HG03196 (cell line): ENCODE measurements around the gene HOXC9.

Experiments used
- ATAC-seq: cut with Tn5 transposase; IDR thresholded peaks from one replicate; pipeline ENCODE4 v1.9.1; 2021; ENCODE audit not compliant: unreplicated experiment

Gene HOXC9

DNA sequence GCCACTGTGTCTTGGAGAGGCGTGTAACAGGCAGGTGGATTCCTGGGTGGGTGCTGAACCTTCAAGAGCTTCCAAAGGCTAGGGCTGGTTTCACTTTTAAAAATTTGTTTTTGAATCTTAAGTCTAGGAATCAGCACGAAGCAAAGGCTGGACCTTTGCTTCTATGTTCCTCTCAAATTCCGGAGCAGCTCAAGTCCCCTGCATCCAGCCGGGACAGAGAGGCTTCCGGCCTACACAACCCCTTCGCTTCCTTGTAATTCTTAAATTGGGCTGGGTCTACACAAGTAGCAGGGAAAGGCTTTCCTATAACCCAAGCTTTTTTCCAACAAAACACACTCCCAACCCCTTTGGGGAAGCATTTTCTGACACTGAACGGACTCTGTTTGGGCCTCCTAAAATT, 37.0 kb upstream of the HOXC9 start:
- no peak for ATAC-seq

DNA sequence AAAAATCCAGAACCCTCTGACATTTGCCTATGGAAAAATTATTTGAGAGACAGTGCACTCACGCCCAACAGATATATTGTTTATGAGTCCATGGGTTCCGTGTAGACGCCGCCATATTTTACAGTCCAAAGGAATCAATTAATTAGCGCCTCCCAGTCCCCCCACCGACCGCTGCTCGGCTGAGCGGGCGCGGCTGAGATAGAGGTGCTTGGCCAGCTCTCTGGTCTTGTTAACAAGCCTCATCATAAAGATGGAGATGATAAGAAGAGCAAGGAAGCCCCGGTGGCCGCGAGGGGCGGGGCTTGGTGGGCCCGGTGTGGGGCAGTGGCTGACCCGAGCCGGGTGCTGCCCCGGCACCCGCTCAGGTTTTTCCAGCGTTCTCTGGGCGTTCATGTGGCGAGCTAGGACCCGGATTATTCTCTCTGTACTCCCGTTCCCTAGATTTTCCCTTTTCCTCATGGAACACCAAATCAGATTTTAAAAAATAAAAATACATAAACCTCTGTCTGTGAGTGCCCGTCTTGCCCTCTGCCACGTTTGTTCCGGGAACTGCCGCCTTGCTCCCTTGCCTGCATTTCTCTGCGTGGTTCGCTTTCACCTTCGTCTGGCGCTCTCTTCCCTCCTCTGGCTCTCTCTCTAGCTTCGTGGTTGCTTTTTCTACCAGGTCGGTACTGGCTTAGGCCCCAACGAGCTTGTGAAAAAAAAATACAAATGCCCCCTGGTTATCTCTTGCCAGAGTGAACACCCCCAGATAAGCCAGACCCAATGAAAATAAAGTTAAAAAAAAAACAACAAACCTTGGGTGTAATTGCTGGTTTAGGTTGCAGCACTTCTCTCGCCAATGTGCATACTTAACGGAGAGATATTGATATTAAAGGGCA, 36.3 kb upstream of the HOXC9 start:
- ATAC-seq = no peak

DNA sequence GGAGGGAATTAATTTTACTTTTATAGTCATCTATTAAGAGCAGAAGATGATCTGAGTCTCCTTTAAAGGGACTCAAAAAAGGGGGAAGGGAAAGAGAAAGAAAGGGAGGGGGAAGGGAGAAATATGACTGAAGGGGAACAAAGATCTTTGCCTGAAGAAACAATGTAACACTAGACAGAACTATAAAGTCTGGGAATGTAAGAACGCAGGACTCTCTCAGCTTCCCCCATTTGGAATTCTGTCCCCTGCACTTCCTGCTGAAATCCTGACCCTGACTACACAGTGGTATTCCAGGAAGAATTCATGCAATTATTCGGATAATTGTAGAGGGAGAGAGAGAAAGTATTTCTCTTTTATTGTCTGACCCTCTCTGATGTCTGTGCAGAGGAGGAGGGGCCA, 35.6 kb upstream of the HOXC9 start:
- no peak for ATAC-seq

DNA sequence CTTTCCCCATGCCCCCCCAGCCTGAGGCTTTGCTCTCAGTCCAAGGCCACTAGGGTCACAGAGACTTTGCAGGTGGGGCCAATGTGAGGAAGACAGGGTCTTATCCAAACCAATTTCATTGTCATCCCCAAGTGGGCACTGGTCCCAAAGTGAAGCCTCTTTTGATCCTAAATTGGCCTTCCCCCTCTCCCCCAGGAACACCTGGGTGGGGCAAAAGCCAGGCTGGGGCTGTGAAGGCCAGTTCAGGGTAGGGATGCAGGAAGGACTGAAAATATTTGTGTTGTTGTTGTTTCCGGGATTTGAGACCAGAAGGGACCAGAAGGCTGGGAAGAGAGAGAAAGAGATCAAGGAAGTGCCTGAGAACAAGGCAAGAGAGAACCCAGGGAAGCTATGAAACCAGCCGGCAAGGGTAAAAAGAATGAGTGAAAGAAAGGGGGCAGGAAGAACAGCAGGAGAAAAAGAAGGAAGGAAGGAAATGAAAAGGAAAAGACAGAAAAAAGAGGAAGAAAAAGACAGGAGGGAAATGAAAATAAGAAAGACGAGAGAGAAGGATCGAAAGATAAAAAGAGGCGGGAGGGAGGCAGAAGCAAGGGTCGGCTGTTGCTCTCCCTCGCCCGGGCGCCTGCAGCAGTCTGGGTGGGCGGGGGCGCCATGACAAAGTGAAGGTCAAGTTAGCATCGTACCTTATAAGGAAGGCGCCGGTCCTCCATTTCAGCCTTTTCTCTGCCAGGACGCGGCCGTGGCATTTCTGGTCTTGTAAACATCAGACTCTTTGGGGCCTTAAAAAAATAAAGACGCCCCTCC, 34.5 kb upstream of the HOXC9 start:
- ATAC-seq = no peak

DNA sequence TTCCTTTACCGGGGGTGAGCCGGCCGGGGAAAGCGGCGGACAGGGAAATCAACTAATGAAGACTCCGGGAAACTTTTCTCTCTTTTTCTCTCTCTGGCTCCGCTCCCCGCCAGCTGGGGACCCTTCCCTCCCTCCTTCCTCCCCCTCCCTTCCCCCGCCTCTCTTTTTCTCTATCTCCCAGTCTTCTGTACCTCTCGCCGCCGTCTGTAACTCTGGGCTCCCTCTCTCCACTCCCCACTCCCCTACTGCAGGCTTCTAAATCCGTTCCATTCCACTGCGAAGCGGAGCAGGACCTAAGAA, 33.9 kb upstream of the HOXC9 start:
- ATAC-seq = no peak

DNA sequence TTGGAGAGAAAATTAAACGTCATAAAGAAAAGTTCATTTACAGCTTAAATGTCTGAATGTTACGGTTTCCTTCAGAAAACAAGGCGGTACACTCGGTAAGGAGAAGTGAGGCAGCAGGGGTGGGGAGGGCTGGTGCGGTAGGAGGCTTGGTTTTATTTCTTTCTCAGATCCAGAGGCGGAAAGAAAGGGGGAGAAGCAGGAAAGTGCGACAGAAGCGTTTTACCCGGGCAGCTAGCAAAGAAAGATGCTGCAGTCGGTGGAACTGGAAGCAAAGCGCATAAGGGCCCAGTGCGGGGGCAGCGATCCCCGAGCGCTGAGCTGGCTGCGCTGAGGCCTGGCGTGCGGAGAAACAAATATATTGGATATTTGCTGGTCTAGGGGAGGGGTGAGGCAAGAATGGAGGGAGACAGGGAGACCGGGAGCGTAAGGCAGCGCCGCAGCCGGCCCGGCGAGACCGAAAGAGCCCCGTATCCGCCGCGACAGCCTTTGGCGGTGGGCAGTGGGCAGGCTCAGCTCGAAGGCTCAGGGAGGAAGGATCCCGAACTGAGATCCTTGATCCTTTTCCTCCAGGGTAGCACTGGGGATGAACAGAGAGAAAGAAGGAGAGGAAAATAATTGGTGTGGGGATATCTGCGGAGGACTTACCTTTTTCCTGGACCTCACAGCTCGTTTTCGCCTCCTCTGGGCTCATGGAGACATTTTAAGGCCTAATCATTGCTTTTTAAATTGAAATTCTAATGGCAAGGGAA, 33.4 kb upstream of the HOXC9 start:
- no peak for ATAC-seq

DNA sequence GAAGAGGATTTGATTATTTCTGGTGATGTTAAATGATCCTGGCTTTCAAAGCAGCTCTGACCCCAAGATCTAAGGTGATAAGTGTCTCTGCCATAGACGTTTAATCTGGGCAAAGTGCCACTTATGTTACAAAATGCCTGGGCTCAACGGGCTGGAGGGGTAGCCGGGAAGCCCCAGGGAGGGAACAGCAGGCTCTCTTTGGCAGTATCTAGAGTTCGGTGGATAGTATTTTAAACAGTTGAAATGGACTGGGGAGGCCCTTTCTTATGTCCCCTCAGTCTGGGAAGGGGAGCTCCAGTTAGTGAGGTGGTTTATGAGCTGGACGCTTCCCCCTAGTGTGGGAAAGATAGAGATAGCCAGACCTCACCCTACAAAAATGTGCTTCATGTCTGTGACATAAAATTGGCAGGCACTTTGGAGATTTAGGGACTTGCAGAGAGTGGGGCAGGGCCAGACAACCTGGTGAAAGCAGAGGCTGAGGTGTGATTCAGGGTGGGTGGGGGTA, 32.5 kb upstream of the HOXC9 start:
- no peak for ATAC-seq

DNA sequence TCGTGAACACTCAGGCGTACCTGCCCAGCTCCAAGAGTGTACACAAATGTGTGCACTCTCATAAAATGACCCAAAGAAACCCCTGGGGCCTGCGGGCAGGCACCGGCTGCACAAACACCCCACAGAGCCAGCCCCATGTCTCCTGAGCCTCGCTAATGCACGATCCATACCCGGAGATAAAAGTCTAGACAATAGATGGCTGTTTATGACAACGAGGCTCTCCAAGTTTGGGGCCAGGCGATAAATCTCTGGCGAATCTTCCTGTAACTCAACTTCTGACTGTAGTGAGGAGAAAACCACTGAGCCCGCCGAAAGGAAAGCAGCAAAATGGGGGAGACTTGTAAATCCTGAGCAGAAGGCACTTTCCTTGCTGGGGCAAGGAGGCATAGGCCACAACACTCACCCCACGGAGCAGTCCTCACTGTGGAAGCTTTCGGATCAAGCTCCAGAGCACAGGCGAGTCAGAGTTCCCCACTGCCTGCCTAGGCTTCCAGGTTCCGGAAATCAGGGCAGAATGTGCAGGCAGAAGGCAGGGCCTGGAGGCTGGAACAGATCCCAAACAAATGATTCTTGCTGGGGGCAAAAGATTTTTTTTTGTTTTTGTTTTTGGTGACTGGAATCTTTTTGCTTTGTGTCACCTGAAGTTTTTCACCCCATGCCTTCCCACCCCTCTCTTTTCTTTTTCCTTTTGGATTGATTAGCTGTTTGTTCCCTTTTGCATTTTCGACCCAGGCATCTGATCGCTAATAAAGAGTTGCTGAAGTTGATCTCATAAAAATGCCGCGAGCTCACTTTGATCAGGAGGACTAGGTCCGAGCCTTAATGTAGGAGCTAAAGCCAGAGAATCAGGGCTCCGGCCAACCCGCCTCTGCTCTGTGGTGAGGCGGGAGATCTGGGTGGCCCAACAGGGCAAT, 31.5 kb upstream of the HOXC9 start:
- ATAC-seq = no peak

DNA sequence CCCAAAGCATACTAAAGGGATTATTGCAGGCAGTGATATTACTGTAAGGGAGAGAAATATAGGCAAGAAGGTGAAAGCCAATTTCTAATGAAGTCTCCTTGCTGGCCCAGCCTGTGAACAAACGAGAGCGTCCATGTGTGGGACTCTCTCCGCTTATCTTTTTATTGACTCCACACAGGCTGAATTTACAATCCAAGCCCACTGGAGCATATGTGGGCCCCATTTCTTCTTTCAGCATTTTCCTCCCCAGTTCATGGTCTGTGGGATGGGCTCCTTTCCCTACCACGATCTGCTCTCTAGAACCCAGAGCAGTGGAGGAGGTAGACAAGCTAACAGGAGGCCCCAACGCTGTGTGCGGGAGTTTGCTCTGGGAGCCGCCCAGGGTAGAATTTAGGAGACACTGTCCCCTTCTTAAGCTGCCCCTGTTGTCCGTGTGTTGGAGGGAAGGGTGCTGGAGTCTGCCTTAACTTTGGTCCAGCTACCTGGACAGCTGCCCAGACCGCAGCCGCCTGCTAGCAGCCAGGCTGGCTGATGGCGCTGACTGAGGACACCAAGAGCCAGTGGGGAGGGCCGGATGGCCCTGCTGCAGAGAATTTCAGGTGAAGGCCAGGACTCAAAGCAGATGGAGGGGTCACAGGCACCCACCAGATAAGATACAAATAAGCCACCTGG, 30.2 kb upstream of the HOXC9 start:
- no peak for ATAC-seq

DNA sequence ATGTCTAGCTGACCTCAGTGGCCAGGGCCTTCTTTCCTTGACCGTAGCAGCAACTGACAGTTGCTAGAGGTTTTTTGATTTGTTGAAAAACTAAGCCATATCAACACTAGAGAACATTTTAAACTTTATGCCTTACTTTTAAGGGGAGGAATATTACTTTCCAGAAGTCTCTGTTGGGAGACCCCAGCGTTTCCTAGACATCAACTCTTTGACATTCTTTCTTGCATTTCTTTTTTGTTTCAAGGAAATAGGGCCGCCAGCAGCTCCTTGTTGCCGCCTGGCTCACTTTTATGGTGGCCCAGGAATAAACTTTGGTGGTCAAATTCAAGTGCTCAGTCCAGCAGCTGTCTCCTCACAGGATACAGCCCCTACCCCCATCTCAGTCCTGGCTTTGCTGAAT, 29.5 kb upstream of the HOXC9 start:
- no peak for ATAC-seq

DNA sequence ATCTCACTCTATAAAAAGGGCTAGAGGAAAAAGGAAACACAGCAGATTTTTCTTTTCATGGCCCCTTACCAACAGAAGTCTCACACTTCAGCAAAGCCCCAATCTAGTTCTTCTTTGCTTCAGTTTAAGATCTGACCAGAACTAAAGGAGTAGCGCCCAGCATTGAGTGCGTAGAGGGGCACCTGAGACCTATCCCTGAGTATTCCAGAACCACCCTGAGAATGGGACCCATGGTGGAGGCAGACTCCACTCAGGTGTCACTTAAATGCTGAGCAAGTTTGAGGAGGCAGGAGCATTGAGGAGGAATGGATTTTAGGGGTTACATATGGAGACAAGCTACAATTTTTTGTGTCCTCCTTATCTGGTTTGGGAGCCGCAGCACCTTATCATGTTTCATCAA, 28.8 kb upstream of the HOXC9 start:
- ATAC-seq = no peak

DNA sequence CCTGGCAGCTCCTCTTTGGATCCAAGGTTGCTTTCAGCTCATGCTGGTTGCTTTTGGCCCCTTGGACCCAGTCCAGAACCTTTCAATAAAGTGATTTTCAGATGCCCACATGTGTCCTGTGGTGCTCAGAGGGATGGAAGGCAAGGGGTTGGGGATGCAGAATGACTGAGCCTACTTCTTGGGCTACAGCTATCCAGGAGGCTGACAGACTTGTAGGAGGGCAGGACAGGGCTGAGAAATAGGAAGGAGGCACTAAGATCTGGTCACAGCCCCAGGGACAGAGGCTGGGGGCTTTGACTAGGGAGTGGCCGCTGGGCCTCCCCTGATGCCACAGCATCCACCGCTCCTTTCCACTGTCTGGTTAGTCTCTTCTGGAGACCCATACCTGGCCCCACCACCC, 28.3 kb upstream of the HOXC9 start:
- ATAC-seq = no peak

DNA sequence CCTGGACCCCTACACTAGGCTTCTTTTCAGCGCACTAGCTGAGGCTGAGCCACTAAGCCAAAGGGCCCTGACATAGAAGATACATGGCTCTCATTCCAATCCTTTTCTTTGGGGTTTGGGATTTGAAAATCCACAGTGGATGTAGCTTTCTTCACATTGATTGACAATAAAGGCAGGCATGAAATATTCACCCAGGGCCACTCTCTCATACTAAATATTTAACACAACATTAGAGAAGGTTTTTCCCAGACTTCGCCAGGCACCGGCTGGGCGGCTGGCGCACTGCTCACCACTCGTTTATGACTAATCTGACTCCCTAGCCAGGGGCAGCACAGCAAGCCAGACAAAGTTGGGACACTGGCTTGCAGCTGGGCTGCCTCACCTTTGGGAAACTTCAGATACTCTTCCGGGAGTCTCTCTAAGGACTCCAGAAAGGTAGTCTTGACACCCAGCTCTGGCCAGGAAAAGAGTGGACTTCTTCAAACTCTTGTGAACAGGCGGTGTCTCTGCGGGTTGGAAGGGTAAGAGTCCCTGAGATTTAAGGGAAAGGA, 27.7 kb upstream of the HOXC9 start:
- no peak for ATAC-seq

DNA sequence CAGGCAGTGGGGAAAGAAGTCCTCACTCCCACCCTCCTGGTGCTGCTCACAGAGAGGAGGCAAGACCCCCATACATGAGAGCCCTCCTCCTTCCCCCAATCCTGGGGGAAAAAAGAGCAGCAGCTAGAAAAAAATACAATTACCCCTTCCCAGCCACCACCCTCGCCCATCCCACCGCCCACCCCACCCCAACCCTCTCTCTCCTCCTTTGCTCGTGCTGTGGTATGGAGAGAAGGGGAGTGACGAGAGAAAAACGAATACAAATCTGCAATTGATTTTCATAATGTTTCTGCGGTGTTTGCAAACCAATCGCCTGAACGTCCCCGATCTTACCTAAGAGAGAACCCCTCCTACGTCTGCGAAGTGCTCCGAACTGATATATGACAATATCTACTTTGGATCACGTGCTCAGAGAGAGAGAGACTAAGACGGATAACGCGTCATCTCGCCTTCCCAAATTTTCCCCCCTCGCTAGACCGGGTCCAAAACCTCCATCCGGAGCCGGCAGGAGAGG, 27.2 kb upstream of the HOXC9 start, which contains the start of gene HOXC11:
HOXC11 (plus strand) TSS at position 405 of the 514 bp plus-strand sequence. CDS start 116 bp downstream, outside the sequence.
- no peak for ATAC-seq

DNA sequence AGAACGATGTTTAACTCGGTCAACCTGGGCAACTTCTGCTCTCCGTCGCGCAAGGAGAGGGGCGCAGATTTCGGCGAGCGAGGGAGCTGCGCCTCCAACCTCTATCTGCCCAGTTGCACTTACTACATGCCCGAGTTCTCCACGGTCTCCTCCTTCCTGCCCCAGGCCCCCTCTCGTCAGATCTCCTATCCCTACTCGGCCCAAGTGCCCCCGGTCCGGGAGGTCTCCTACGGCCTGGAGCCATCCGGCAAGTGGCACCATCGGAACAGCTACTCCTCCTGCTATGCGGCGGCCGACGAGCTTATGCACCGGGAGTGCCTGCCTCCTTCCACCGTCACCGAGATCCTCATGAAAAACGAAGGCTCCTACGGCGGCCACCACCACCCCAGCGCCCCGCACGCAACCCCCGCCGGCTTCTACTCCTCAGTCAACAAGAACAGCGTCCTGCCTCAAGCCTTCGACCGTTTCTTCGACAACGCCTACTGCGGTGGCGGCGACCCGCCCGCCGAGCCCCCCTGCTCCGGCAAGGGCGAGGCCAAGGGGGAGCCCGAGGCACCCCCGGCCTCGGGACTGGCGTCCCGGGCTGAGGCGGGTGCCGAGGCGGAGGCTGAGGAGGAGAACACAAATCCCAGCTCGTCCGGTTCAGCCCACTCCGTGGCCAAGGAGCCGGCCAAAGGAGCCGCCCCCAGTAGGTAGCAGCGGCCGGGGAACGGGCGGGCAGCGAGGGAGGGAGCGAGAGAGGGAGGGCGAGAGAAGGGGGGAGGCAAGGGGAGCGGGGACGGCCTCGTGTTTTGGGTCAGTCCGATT, 26.5 kb upstream of the HOXC9 start:
- no peak for ATAC-seq

DNA sequence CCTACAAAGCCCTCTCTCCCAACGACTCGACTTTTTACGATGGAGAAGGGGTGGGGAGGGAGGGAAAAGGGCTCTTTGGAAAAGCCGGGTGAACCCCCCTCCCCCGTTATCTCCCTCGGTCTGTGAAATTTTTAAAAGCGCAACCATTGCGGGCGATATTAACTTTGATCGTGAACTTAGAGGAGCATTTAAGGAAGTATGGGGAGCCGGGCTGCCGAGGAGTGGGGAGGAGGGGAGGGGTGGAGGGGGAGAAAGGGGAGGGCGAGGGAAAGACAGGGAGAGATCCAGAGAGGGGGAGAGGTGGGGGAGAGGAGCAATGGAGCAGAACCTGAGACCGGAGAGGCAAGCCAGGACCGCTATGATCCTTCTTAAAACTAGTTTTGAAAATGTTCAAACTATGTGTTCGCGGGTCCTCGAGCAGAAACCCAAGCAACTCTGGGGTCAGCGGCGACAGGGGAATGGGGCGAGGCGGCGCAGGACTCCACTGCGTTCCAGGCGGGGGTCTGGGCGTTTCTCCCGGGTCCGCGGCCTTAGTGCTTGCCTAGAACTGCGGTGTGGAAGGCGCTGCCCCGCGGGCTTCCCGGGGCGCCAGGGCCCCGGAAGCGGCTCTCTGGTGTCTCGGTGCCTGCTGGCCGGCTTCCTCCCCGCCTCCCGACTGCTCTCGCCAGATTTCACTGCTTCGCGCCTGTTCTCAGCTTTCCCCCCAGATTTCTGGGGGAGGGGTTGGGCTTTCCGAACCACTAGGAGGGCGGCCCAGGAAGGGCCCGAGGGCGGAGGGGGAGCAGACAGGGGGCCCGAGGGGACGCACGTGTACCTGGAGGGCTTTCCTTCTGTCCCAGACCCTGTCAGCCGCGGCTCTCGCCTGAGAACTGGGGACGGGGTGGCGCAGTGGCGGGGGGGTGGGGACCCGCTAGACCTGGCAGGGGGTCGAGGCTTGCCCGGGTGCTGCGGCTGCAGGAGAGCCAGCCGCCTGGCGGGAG, 25.6 kb upstream of the HOXC9 start, which contains the start of gene HOTAIR:
HOTAIR (minus strand) TSS at position 871 of the 980 bp plus-strand sequence.
- no peak for ATAC-seq

DNA sequence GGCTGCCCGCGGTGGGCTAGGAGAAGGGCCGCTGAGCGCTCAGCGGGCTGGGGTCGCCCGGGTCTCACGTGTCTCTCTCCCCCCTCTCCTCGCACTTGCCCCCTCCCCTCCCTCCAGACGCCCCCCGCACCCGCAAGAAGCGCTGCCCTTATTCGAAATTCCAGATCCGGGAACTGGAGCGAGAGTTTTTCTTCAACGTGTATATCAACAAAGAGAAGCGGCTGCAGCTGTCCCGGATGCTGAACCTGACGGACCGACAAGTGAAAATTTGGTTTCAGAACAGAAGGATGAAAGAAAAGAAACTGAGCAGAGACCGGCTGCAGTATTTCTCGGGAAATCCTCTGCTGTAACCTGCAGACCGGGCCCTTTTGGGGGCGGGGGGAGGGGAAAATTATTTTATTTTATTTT, 24.9 kb upstream of the HOXC9 start:
- ATAC-seq = no peak
